Spleen (tissue), 11 donors: ENCODE measurements around the gene LIF. TPM values are rescaled to one million over a fixed set of nuclear protein-coding genes. Genes with fewer than 3 reads are reported as not detected.
"Not testable (repeated sequence)": the region's sequence is repeated elsewhere in the genome, so short reads cannot be mapped to it uniquely, and the experiment has no call there.

Source experiments
- DNase-seq: peaks from one replicate; pipeline ENCODE4 v3.0.0-alpha.2; 2020
- H3K27ac ChIP-seq, 8 donors: fragments of 200-600 bp; sonication (generic) in 7 of 8; 1 replicate in 4 of 8; 2 replicates in 4 of 8; pipeline versions ENCODE4 v1.5.0 to v1.8.0; 2016 to 2021; ENCODE audit warnings: inconsistent platforms in 4 of 8, mild to moderate bottlenecking in 4 of 8, moderate library complexity in 1 of 8
- H3K27me3 ChIP-seq, 7 donors: fragments of 200-600 bp; sonication (generic) in 6 of 7; replicated peaks in 1 of 7; 1 replicate in 4 of 7; 2 replicates in 3 of 7; pipeline versions ENCODE4 v1.5.0 to v1.8.0; 2016 to 2021; ENCODE audit warnings: inconsistent platforms in 3 of 7, mild to moderate bottlenecking in 1 of 7
- H3K36me3 ChIP-seq, 6 donors: fragments of 200-600 bp; sonication (generic) in 5 of 6; 1 replicate in 4 of 6; 2 replicates in 2 of 6; pipeline versions ENCODE4 v1.5.0 to v1.8.0; 2016 to 2021; ENCODE audit warnings: inconsistent platforms in 2 of 6
- H3K4me1 ChIP-seq, 6 donors: fragments of 200-600 bp; sonication (generic) in 5 of 6; 1 replicate in 3 of 6; 2 replicates in 3 of 6; pipeline versions ENCODE4 v1.5.0 to v1.8.0; 2016 to 2021; ENCODE audit warnings: inconsistent platforms in 3 of 6
- H3K4me3 ChIP-seq, 8 donors: fragments of 200-600 bp; sonication (generic) in 7 of 8; 1 replicate in 4 of 8; 2 replicates in 4 of 8; pipeline versions ENCODE4 v1.5.0 to v1.8.0; 2016 to 2021; ENCODE audit warnings: inconsistent platforms in 4 of 8, mild to moderate bottlenecking in 4 of 8, moderate library complexity in 2 of 8
- H3K9me3 ChIP-seq, 8 donors: fragments of 200-600 bp; sonication (generic) in 7 of 8; 1 replicate in 4 of 8; 2 replicates in 4 of 8; pipeline versions ENCODE4 v1.5.0 to v1.8.0; 2016 to 2021; ENCODE audit warnings: inconsistent platforms in 4 of 8
- POLR2A ChIP-seq, 3 donors: fragments of 450-650 bp; IDR thresholded peaks; one replicate each; pipeline ENCODE4 v1.5.1; 2017; ENCODE audit warnings: antibody characterized with exemption in 3 of 3, mild to moderate bottlenecking in 1 of 3
- POLR2AphosphoS5 ChIP-seq, 3 donors: sonication (generic); formaldehyde crosslinking; IDR thresholded peaks; one replicate each; pipeline ENCODE4 v1.5.1; 2017; ENCODE audit warnings: antibody characterized with exemption in 3 of 3
- WGBS, 5 donors: extraction: QIAGEN DNeasy Blood & Tissue Kit in 3 of 5; methylation state at CpG; one replicate each; pipeline versions ENCODE4 v1.1.5 to v1.1.7; 2013 to 2018; 5-methylcytosine and 5-hydroxymethylcytosine counted together
- intact Hi-C: fragments of 100-400 bp; cut with DNase I; formaldehyde crosslinking; loops from one replicate; pipeline ENCODE4 v1.15.0; 2023; ENCODE audit warnings: low total_unique reads
- polyA plus RNA-seq, 3 donors: library from polyadenylated mRNA; stranded (reverse); fragments of 200-250 nt; gene quantifications; one replicate each; pipeline ENCODE4 v1.2.1, GENCODE V29; 2013
- total RNA-seq, 7 donors: library from RNA; depleted of rRNA in 3 of 7; stranded (reverse); fragments of >200 nt in 3 of 7; fragmentation: NEBNext Ultra II Directional in 4 of 7; extraction: Animal tissue kit (Norgen Biotek cat#: 25700) in 4 of 7; gene quantifications; one replicate each; pipeline versions ENCODE4 v1.1.0 to v1.2.1, GENCODE V29; 2016 to 2021
- TF ChIP-seq, protein P1 (sequence below), 11 experiments: fragments of 200-600 bp in 7 of 11; fragments of 450-650 bp in 4 of 11; sonication (generic) in 4 of 11; IDR thresholded peaks in 8 of 11; conservative IDR thresholded peaks in 3 of 11; 1 replicate in 7 of 11; 2 replicates in 4 of 11; pipeline versions ENCODE4 v1.4.0 to v1.8.0; 2016 to 2021; ENCODE audit warnings: antibody characterized with exemption in 11 of 11, inconsistent platforms in 4 of 11, mild to moderate bottlenecking in 1 of 11
- donor health status: healthy with polysubstance abuse.
- donor health status: DM: no; HTN: no; CAD: no; lungs with moderate emphysema.
- donor health status: DM: no; HTN: no; CAD: no.
- donor health status: Bipolar disorder and iron deficiency.
- donor health status: healthy.
- donor health status: DM: no; HTN: no; CAD: no.
- donor health status: DM: yes; HTN: yes; CAD: no.

Gene LIF
- total and polyA plus RNA-seq, 10 donors: 0.21 to 3.2 (median 0.85) TPM; not detected in 2

DNA sequence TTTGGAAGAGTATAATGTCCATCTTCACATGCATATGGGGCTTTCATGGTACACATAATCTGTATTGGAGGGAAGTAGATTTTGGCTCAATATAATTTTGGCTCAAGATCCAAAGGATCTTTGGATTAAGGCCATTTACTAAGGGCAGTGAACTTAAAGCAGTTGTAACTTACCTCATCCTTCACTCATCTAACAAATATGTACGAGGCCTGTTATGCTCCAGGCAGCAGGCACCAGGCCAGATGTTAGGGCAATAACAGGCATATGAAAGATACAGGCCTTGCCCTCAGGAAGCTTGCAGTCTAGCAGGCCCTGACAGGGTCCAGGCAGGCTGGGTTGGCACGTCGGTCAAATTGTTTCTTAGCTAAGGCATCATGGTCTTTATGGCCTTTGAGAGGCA, 44.6 kb downstream of the LIF start:
- no peak overlapping the region for H3K27ac ChIP-seq
- WGBS, 5 donors: 89 to 98% (median 91%) methylated on average over 3 of the region's 3 CpGs
- H3K9me3 ChIP-seq: no peaks in the 10 kb centered on the region
- TF ChIP-seq POLR2A (IDR thresholded peaks at IDR 0.05) (no peak), POLR2AphosphoS5 (IDR thresholded peaks at IDR 0.05) (no peak)
- TF ChIP-seq, protein P1, sequence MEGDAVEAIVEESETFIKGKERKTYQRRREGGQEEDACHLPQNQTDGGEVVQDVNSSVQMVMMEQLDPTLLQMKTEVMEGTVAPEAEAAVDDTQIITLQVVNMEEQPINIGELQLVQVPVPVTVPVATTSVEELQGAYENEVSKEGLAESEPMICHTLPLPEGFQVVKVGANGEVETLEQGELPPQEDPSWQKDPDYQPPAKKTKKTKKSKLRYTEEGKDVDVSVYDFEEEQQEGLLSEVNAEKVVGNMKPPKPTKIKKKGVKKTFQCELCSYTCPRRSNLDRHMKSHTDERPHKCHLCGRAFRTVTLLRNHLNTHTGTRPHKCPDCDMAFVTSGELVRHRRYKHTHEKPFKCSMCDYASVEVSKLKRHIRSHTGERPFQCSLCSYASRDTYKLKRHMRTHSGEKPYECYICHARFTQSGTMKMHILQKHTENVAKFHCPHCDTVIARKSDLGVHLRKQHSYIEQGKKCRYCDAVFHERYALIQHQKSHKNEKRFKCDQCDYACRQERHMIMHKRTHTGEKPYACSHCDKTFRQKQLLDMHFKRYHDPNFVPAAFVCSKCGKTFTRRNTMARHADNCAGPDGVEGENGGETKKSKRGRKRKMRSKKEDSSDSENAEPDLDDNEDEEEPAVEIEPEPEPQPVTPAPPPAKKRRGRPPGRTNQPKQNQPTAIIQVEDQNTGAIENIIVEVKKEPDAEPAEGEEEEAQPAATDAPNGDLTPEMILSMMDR (IDR thresholded peaks at IDR 0.05 in 8 of 11, conservative IDR thresholded peaks at IDR 0.05 in 3 of 11): no peak
- H3K27me3 ChIP-seq: no peaks in the 10 kb centered on the region
- no peak overlapping the region for H3K4me3 ChIP-seq
- no peaks in the 10 kb centered on the region for H3K36me3 ChIP-seq
- DNase-seq: no peak
- peaks cover 5 to 55% (median 25%) of the 10 kb centered on the region in 6 donors for H3K4me1 ChIP-seq
- intact Hi-C loops: no loop called here

DNA sequence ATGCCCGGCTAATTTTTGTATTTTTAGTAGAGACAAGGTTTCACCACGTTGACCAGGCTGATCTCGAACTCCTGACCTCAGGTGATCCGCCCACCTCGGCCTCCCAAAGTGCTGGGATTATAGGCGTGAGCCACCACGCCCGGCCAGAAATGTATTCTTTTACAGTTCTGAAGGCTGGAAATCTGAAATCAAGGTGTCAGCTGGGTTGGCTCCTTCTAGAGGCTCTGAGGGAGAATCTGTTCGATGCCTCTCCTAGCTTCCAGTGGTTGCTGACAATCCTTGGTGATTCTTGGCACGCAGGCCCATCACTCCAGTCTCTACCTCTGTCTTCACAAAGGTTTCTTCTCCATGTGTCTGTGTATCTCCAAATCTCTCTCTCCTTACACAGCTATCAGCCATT, 45.7 kb downstream of the LIF start:
- H3K36me3 ChIP-seq, H3K27me3 ChIP-seq, H3K27ac ChIP-seq, intact Hi-C loops, H3K9me3 ChIP-seq, DNase-seq, H3K4me3 ChIP-seq: not testable (repeated sequence)
- 93 to 97% (median 96%) methylated on average over 10 of the region's 10 CpGs for WGBS, 5 donors
- peaks cover 15 to 55% (median 30%) of the 10 kb centered on the region in 6 donors for H3K4me1 ChIP-seq

DNA sequence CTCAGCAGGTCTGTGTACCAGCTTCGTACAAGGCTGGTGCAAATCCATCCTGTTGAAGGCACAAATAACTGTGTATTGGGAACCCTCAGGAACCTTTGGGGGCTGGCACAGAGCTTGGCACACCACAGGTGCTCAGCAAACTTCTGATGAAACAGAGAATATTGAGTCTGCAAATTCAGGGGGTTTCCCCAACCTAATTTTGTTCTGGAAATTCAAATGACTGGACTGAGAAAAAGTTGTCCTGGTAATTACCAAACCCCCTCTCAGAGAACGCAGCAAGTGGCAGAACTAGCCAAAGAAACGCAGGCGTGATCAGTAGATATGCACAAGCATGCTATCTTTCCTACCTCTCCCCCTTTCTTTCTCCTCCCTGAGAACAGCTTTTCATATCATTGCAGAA, 47.6 kb downstream of the LIF start:
- no peaks in the 10 kb centered on the region for H3K36me3 ChIP-seq
- peaks cover 19 to 56% (median 28%) of the 10 kb centered on the region in 6 donors for H3K4me1 ChIP-seq
- WGBS, 5 donors: 75 to 85% (median 80%) methylated on average over 4 of the region's 4 CpGs
- no peaks in the 10 kb centered on the region for H3K9me3 ChIP-seq
- H3K27ac ChIP-seq: no peak overlapping the region
- intact Hi-C loops: no loop called here
- H3K4me3 ChIP-seq: no peak overlapping the region
- H3K27me3 ChIP-seq: no peaks in the 10 kb centered on the region
- no peak for DNase-seq
- TF ChIP-seq POLR2AphosphoS5 (IDR thresholded peaks at IDR 0.05) (no peak), POLR2A (IDR thresholded peaks at IDR 0.05) (no peak)
- TF ChIP-seq, protein P1 (IDR thresholded peaks at IDR 0.05 in 8 of 11, conservative IDR thresholded peaks at IDR 0.05 in 3 of 11): no peak

DNA sequence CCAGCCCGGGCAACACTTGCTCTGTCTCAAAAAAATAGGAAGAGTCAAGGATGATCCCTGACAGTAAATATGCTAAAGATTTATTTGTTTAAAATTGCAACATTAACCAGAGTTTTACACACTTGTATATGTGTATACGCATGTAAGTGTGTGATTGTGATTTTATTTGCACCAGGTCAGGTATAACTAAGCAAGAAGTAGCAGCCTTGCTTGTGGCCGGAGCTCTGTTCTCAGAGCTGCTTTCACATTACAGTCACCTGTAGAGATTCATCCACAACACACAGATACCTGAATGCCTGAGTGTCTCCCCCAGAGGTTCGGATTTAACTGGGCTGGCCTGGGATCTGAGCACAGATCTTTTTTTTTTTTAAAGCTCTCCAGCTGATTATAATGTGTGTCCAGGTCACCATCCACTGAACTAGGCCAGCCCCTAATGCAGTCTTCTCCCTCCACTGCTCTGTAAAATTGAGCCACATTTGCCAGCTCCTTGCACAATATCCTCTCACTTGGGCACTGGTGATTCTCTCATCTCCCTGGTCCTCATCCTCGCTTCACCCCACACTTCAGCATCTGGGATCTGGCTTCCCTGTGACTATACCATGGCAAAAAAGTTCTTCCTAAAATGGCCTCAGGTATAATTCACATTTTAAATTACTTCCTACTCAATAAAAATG, 48.3 kb downstream of the LIF start:
- H3K27me3 ChIP-seq: no peaks in the 10 kb centered on the region
- H3K27ac ChIP-seq: peak overlapping the region in 1 of 8 donors; percentile 82
- no peak overlapping the region for H3K4me3 ChIP-seq
- no peak for TF ChIP-seq POLR2A (IDR thresholded peaks at IDR 0.05)
- TF ChIP-seq POLR2AphosphoS5 (IDR thresholded peaks at IDR 0.05): no peak
- TF ChIP-seq, protein P1 (IDR thresholded peaks at IDR 0.05 in 8 of 11, conservative IDR thresholded peaks at IDR 0.05 in 3 of 11): no peak
- no peaks in the 10 kb centered on the region for H3K36me3 ChIP-seq
- H3K9me3 ChIP-seq: no peaks in the 10 kb centered on the region
- no peak for DNase-seq
- 87 to 95% (median 90%) methylated on average over 5 of the region's 5 CpGs for WGBS, 5 donors
- H3K4me1 ChIP-seq: peaks cover 19 to 62% (median 31%) of the 10 kb centered on the region in 6 donors
- intact Hi-C loops: no loop called here
